HG02973 (cell line): ENCODE measurements around the gene PAFAH1B1.
"Not testable (repeated sequence)": the region's sequence is repeated elsewhere in the genome, so short reads cannot be mapped to it uniquely, and the experiment has no call there.

Experiments used
- ATAC-seq: cut with Tn5 transposase; IDR thresholded peaks from one replicate; pipeline ENCODE4 v1.9.1; 2021; ENCODE audit warnings: moderate library complexity; ENCODE audit not compliant: unreplicated experiment

PAFAH1B1 gene

GRCh38 chr17:2634361-2634960, 41.0 kb downstream of the PAFAH1B1 start:
- no peak for ATAC-seq

GRCh38 chr17:2635241-2635640, 41.8 kb downstream of the PAFAH1B1 start:
- no peak for ATAC-seq

- ATAC-seq = no peak
Measured at GRCh38 chr17:2635675-2636074, 42.2 kb downstream of the PAFAH1B1 start.

- ATAC-seq = no peak
Measured at GRCh38 chr17:2636169-2636930, 42.9 kb downstream of the PAFAH1B1 start.

- no peak for ATAC-seq
Measured at GRCh38 chr17:2637422-2637821, 44.0 kb downstream of the PAFAH1B1 start.

GRCh38 chr17:2644971-2645370, 51.5 kb downstream of the PAFAH1B1 start:
- ATAC-seq = no peak

GRCh38 chr17:2647957-2648356, 54.5 kb downstream of the PAFAH1B1 start:
- ATAC-seq = no peak

GRCh38 chr17:2649191-2649590, 55.7 kb downstream of the PAFAH1B1 start:
- no peak for ATAC-seq

- ATAC-seq = not testable (repeated sequence)
Measured at GRCh38 chr17:2652911-2653310, 59.5 kb downstream of the PAFAH1B1 start.

GRCh38 chr17:2655546-2655945, 62.1 kb downstream of the PAFAH1B1 start:
- ATAC-seq = no peak

GRCh38 chr17:2656283-2656682, 62.8 kb downstream of the PAFAH1B1 start:
- no peak for ATAC-seq

GRCh38 chr17:2659337-2659736, 65.9 kb downstream of the PAFAH1B1 start:
- ATAC-seq = not testable (repeated sequence)

GRCh38 chr17:2660410-2660809, 67.0 kb downstream of the PAFAH1B1 start:
- ATAC-seq = not testable (repeated sequence)

GRCh38 chr17:2672026-2672425, 78.6 kb downstream of the PAFAH1B1 start:
- ATAC-seq = no peak

GRCh38 chr17:2679247-2679646, 85.8 kb downstream of the PAFAH1B1 start:
- not testable (repeated sequence) for ATAC-seq

GRCh38 chr17:2680961-2681360, 87.5 kb downstream of the PAFAH1B1 start:
- ATAC-seq = no peak

GRCh38 chr17:2681650-2682049, 88.2 kb downstream of the PAFAH1B1 start:
- ATAC-seq = no peak

- ATAC-seq = no peak
Measured at GRCh38 chr17:2682176-2682938, 88.9 kb downstream of the PAFAH1B1 start.

GRCh38 chr17:2683912-2684311, 90.5 kb downstream of the PAFAH1B1 start:
- ATAC-seq = no peak

- no peak for ATAC-seq
Measured at GRCh38 chr17:2684549-2684948, 91.1 kb downstream of the PAFAH1B1 start.

- no peak for ATAC-seq
Measured at GRCh38 chr17:2685696-2686095, 92.2 kb downstream of the PAFAH1B1 start.

- ATAC-seq = no peak
Measured at GRCh38 chr17:2687074-2687418, 93.6 kb downstream of the PAFAH1B1 start.
